OCI-LY7 (cell line): Measurements from ENCODE around the gene NISCH. TPM values are rescaled to one million over a fixed set of nuclear protein-coding genes. Genes with fewer than 3 reads are reported as not detected.

Source experiments
- BruUV-seq: library from RNA; stranded (reverse); fragments of 400-500 nt; replicated peaks from 2 replicates; lab custom pipeline; 2021; lab: Mats Ljungman, UMichigan
- CTCF ChIA-PET: fragments of 300-600 bp; sonication (Branson Sonifier 250); formaldehyde crosslinking; loops from one replicate; lab custom pipeline; 2022; ENCODE audit warnings: antibody characterized with exemption; ENCODE audit not compliant: unreplicated experiment; lab: Charles Lee
- POLR2A ChIA-PET: fragments of 300-600 bp; sonication (Branson Sonifier 250); formaldehyde crosslinking; loops from one replicate; lab custom pipeline; 2022; ENCODE audit warnings: antibody characterized with exemption; lab: Charles Lee
- DNase-seq: peaks from one replicate; pipeline ENCODE4 v3.0.0-alpha.2; 2015; ENCODE audit warnings: low spot score
- H2AFZ ChIP-seq: fragments of 200-600 bp; sonication (generic), shearing (Covaris generic); 2 replicates; pipeline ENCODE4 v1.6.1; 2014; ENCODE audit warnings: mild to moderate bottlenecking, antibody characterized with exemption, low read length, moderate library complexity
- H3K27ac ChIP-seq: fragments of 200-600 bp; sonication (generic); 2 replicates; pipeline ENCODE4 v1.5.1; 2014; ENCODE audit warnings: mixed run types, low read depth, mild to moderate bottlenecking, moderate library complexity, low read length, inconsistent platforms; ENCODE audit not compliant: poor library complexity, severe bottlenecking
- H3K36me3 ChIP-seq: fragments of 200-600 bp; sonication (generic); 2 replicates; pipeline ENCODE4 v1.6.1; 2014; ENCODE audit warnings: mild to moderate bottlenecking, antibody characterized with exemption, low read length, moderate library complexity, mixed read lengths; ENCODE audit not compliant: insufficient read depth
- H3K4me1 ChIP-seq: fragments of 200-600 bp; sonication (generic); 2 replicates; pipeline ENCODE4 v1.5.1; 2014; ENCODE audit warnings: mild to moderate bottlenecking, low read length; ENCODE audit not compliant: insufficient read depth, poor library complexity, severe bottlenecking
- H3K4me2 ChIP-seq: fragments of 200-600 bp; sonication (generic); 2 replicates; pipeline ENCODE4 v1.6.1; 2014; ENCODE audit warnings: mild to moderate bottlenecking, low read length
- H3K4me3 ChIP-seq: fragments of 200-600 bp; sonication (generic); 2 replicates; pipeline ENCODE4 v1.5.1; 2014; ENCODE audit warnings: mild to moderate bottlenecking, low read depth, low read length; ENCODE audit not compliant: poor library complexity, severe bottlenecking
- H3K79me2 ChIP-seq: fragments of 200-600 bp; sonication (generic); 2 replicates; pipeline ENCODE4 v1.6.1; 2016; ENCODE audit warnings: low read depth, mild to moderate bottlenecking, low read length, moderate library complexity, mixed read lengths; ENCODE audit not compliant: insufficient read depth
- H3K9me2 ChIP-seq: fragments of 200-600 bp; sonication (generic); 2 replicates; pipeline ENCODE4 v1.6.1; 2016; ENCODE audit warnings: mild to moderate bottlenecking, low read length, mixed read lengths; ENCODE audit not compliant: insufficient read depth
- H3K9me3 ChIP-seq: fragments of 200-600 bp; sonication (generic); 2 replicates; pipeline ENCODE4 v1.6.1; 2014; ENCODE audit warnings: mild to moderate bottlenecking, mixed run types, low read length, mixed read lengths
- H4K20me1 ChIP-seq: fragments of 200-600 bp; sonication (generic); 2 replicates; pipeline ENCODE4 v1.6.1; 2014; ENCODE audit warnings: mild to moderate bottlenecking, antibody characterized with exemption, low read length, moderate library complexity, mixed read lengths; ENCODE audit not compliant: insufficient read depth
- CTCF ChIP-seq: fragments of 200-600 bp; sonication (generic); conservative IDR thresholded peaks from 2 replicates; pipeline ENCODE4 v1.5.1; 2014; ENCODE audit warnings: mild to moderate bottlenecking, antibody characterized with exemption, low read length, moderate library complexity, mixed read lengths
- EZH2phosphoT487 ChIP-seq: fragments of 200-600 bp; sonication (generic); IDR thresholded peaks from 2 replicates; pipeline ENCODE4 v1.6.1; 2018; ENCODE audit warnings: low read depth, borderline replicate concordance, mild to moderate bottlenecking, mixed run types, antibody characterized with exemption, low read length, moderate library complexity, mixed read lengths
- intact Hi-C: fragments of 100-400 bp; cut with micrococcal nuclease; formaldehyde crosslinking; loops from one replicate; pipeline ENCODE4 v1.10.0; 2022; ENCODE audit not compliant: unreplicated experiment
- total RNA-seq, 2 experiments: library from RNA; depleted of rRNA in 1 of 2; stranded (reverse); fragments of >200 nt in 1 of 2; shearing (Covaris generic) in 1 of 2; gene quantifications; 2 replicates each; pipeline ENCODE4 v1.2.3, GENCODE V29; 2014 to 2022

The NISCH gene
- total RNA-seq, 2 experiments from 2014 or later = 60.5 to 73.3 TPM

- DNase-seq = no peak
- no TSS peak for BruUV-seq
- no peak overlapping the region for H3K27ac ChIP-seq
- CTCF ChIA-PET = no interaction called here
- H2AFZ ChIP-seq = no peak overlapping the region
- peaks cover 40% of the 10 kb centered on the region; the same call in 1 of the 2 replicates for H3K36me3 ChIP-seq
- no peaks in the 10 kb centered on the region for H4K20me1 ChIP-seq
- H3K9me2 ChIP-seq = no peaks in the 10 kb centered on the region
- H3K79me2 ChIP-seq = no peaks in the 10 kb centered on the region
- TF ChIP-seq CTCF (no peak), EZH2phosphoT487 (no peak)
- POLR2A ChIA-PET = interaction anchor here (0.6 kb wide), 1 partner anchor 22 kb away, joined by 4 read pairs; no protein-coding TSS in a partner anchor
- no peaks in the 10 kb centered on the region for H3K4me1 ChIP-seq
- intact Hi-C loops = no loop called here
- H3K9me3 ChIP-seq = no peaks in the 10 kb centered on the region
- H3K4me3 ChIP-seq = no peak overlapping the region
- H3K4me2 ChIP-seq = no peak overlapping the region
These were observed 38.0 kb downstream of the NISCH start for GRCh38 chr3:52493232-52494017.

GRCh38 chr3:52494445-52494844 is 39.0 kb downstream of the NISCH start:
- no peaks in the 10 kb centered on the region for H3K9me3 ChIP-seq
- H3K4me1 ChIP-seq = no peaks in the 10 kb centered on the region
- no peak overlapping the region for H2AFZ ChIP-seq
- no peak overlapping the region for H3K27ac ChIP-seq
- BruUV-seq = no TSS peak
- H3K4me2 ChIP-seq = no peak overlapping the region
- no peaks in the 10 kb centered on the region for H4K20me1 ChIP-seq
- no peak for DNase-seq
- H3K79me2 ChIP-seq = no peaks in the 10 kb centered on the region
- ChIA-PET POLR2A (no interaction called here), CTCF (no interaction called here)
- TF ChIP-seq CTCF = no peak
- TF ChIP-seq EZH2phosphoT487 = no peak
- no peaks in the 10 kb centered on the region for H3K9me2 ChIP-seq
- intact Hi-C loops = no loop called here
- peaks cover 35% of the 10 kb centered on the region; the same call in 1 of the 2 replicates for H3K36me3 ChIP-seq
- H3K4me3 ChIP-seq = no peak overlapping the region

GRCh38 chr3:52494886-52495495 is 39.6 kb downstream of the NISCH start, which contains the start of gene STAB1:
TSS of gene STAB1 (plus strand) at chr3:52495338. CDS start at chr3:52495414, 76 bp downstream.
- no peaks in the 10 kb centered on the region for H3K9me3 ChIP-seq
- no TSS peak for BruUV-seq
- DNase-seq = no peak
- ChIA-PET POLR2A (no interaction called here), CTCF (no interaction called here)
- intact Hi-C loops = no loop called here
- no peak within 1 kb of the TSS for H3K4me3 ChIP-seq
- no peak within 1 kb of the TSS for H3K27ac ChIP-seq
- H4K20me1 ChIP-seq = no peaks in the 10 kb centered on the region
- H3K9me2 ChIP-seq = no peaks in the 10 kb centered on the region
- no peaks in the 10 kb centered on the region for H3K79me2 ChIP-seq
- peaks cover 29% of the 10 kb centered on the region; the same call in 1 of the 2 replicates for H3K36me3 ChIP-seq
- H2AFZ ChIP-seq = no peak within 1 kb of the TSS
- TF ChIP-seq CTCF = no peak
- no peak for TF ChIP-seq EZH2phosphoT487
- no peaks in the 10 kb centered on the region for H3K4me1 ChIP-seq
- H3K4me2 ChIP-seq = no peak within 1 kb of the TSS
